Left cardiac atrium (tissue), 4 donors: ENCODE measurements around the gene TELO2. TPM values are rescaled to one million over a fixed set of nuclear protein-coding genes. Genes with fewer than 3 reads are reported as not detected.

Experiments
- ATAC-seq, 2 donors: fragments of 200-7000 bp; cut with Tn5 transposase; one replicate each; pipeline ENCODE4 v1.9.1; 2020; ENCODE audit warnings: mild to moderate bottlenecking in 2 of 2, moderate library complexity in 2 of 2
- DNase-seq: peaks from one replicate; pipeline ENCODE4 v3.0.0-alpha.2; 2020
- intact Hi-C, 2 donors: fragments of 100-400 bp; cut with DNase I; formaldehyde crosslinking; loops; one replicate each; pipeline versions ENCODE4 v1.14.1 to v1.15.1; 2022 to 2023
- total RNA-seq, 2 donors: library from RNA; stranded (reverse); fragmentation: NEBNext Ultra II Directional; extraction: Animal tissue kit (Norgen Biotek cat#: 25700); gene quantifications; one replicate each; pipeline ENCODE4 v1.2.1, GENCODE V29; 2021
- donor health status: DM: no; HTN: yes; CAD: no.
- donor health status: DM: no; HTN: yes; CAD: no; lungs with severe emphysema.
- donor health status: DM: yes; HTN: yes; CAD: no.
- donor health status: Dilated cardiomyopathy.

The TELO2 gene
- total RNA-seq, 2 donors from 2014 or later: 17.9 to 22.2 TPM

- DNase-seq (no peak), ATAC-seq (no peak)
- intact Hi-C loops: loop anchor here in 1 of 2 donors (5.0 kb wide), 1 partner anchor 40 kb away; the partner anchor contains the start of gene TMEM204
Observed at GRCh38 chr16:1492082-1492922, 858 bp upstream of the TELO2 start.

- ATAC-seq (peak; percentile 13 to 17), DNase-seq (no peak)
- intact Hi-C loops: loop anchor here in 1 of 2 donors (5.0 kb wide), 1 partner anchor 39 kb away; the partner anchor contains the start of gene TMEM204
Observed at GRCh38 chr16:1493746-1494094, 560 bp downstream of the TELO2 start.

DNA sequence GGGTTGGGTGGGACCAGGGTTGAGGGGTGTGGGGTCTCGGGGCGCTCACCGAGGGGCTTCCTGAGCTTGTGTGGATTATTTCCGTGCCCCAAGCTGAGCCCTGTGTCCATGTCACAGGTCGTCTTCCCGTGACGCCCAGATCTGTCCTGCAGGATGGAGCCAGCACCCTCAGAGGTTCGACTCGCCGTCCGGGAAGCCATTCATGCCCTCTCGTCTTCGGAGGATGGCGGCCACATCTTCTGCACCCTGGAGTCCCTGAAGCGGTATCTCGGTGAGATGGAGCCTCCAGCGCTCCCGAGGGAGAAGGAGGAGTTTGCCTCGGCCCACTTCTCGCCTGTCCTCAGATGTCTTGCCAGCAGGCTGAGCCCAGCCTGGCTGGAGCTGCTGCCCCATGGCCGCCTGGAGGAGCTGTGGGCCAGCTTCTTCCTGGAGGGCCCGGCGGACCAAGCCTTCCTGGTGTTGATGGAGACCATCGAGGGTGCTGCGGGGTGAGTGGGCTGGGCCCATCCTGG, 1.0 kb downstream of the TELO2 start:
- DNase-seq (peak; percentile 80), ATAC-seq (peak; percentile 60)
- intact Hi-C loops: loop anchor here in 1 of 2 donors (5.0 kb wide), 1 partner anchor 38 kb away; the partner anchor contains the start of gene TMEM204

- ATAC-seq (peak; percentile 55 to 71), DNase-seq (peak; percentile 72)
- intact Hi-C loops: loop anchor here in 1 of 2 donors (5.0 kb wide), 1 partner anchor 38 kb away; the partner anchor contains the start of gene TMEM204
Observed at GRCh38 chr16:1494711-1495110, 1.6 kb downstream of the TELO2 start.

GRCh38 chr16:1495211-1495888, 2.2 kb downstream of the TELO2 start:
- DNase-seq: no peak

GRCh38 chr16:1495889-1496262, 2.7 kb downstream of the TELO2 start:
- intact Hi-C loops: no loop called here
- ATAC-seq (no peak), DNase-seq (no peak)

More at GRCh38 chr16:1495211-1495888, 2.2 kb downstream of the TELO2 start:
- ATAC-seq: no peak
- intact Hi-C loops: no loop called here

DNA sequence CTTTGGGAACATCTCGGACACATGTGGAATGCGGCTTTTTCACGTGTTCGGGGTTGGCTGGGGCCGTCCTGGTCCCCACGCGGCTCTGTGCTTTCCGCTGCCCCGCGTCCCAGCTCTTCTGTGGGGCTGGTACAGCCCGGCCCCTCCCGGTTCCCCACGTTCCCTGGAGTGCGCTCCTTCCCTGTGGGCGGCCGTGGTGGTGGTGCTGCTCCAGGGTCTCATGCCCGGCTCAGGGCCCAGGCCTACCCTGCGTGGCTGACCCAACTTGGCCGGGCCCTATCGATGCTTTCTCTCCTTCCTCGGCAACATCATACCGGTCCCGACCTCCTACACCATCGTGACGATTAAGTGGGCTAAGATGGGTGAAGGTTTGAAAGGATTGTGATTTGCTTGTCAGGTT, 3.3 kb downstream of the TELO2 start:
- ATAC-seq: no peak
- intact Hi-C loops: no loop called here
- DNase-seq: no peak

DNA sequence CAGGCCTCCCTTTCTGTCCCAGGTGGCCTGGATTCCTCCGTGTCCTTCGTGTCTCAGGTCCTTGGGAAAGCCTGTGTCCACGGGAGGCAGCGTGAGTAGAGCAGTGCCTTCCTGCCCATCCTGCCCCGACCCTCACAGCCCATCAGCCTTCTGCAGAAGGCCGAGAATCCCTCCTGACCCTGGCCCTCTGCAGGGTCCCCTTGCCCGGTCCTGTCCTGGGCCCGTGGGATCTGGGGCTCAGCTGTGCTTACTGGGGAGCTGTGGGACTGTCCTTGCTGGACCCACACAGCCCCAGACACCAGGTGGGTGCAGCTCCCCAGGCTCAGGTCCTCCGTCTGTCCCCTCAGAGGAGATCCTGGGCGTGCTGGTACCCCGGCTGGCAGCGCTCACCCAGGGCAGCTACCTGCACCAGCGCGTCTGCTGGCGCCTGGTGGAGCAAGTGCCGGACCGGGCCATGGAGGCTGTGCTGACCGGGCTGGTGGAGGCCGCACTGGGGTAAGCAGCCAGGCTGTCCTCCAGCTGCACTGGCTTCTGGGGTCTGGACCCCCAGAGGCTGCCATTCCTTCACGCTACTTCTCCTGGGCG, 3.9 kb downstream of the TELO2 start:
- no peak for DNase-seq
- intact Hi-C loops: no loop called here
- no peak for ATAC-seq

DNA sequence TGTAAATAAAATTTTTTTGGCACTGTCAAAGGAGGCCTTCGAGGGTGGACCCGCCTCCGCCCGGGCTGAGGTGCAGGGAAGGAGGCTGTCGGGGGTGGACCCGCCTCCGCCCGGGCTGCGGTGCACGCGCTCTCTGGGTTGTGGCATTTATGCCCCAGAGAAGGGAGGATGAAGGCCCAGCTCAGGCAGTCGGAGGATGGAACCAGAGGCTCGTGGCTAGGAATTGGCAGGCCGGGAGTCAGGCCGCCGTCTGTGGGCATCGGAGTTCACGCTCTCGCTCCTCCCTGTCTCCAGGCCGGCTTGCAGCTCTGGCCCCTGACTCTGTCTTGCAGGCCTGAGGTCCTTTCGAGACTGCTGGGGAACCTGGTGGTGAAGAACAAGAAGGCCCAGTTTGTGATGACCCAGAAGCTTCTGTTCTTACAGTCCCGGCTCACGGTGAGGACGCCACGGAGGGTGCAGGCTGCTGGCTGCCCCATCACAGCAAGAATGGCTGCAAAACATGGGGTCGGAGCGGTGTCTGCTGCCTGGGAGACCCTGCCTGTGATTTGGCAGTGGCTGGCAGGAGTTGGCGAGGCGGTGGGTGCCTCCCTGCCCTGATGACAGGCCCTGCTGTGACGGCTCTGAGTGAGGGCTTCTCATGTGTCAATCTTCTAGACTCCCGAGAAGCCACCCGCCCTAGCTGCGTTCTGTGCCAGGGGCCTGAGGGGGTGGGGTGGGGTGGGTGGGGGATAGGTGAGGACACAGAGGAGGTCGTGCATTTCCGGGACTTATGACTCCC, 5.9 kb downstream of the TELO2 start:
- no peak for ATAC-seq
- DNase-seq: no peak
- intact Hi-C loops: no loop called here

DNA sequence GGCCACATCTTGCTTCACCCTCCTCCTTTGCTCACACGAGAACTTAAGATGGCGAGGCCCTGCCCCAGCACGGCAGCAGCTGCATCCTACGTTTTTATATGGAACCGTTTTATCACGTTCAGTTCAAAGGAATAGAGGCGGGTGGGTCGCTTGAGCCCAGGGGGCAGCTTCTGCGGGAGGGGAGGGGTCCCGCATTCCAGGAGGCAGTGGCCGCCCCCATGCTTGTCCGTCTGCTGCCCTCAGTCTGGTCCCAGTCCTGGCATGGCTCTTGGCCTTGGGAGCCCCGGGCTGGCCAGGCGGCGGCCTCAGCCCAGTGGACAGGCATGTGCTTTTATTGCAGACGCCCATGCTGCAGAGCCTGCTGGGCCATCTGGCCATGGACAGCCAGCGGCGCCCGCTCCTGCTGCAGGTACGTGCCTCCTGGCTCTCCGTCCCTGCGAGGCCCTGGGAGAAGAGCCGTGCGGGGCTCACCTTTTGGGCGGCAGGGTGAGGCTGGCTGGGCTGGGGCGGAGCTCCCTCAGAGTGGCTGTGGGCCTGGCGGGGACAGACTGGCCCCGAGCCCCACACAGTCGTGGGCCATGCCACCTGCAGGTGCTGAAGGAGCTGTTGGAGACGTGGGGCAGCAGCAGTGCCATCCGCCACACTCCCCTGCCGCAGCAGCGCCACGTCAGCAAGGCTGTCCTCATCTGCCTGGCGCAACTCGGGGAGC, 6.8 kb downstream of the TELO2 start:
- no peak for ATAC-seq
- intact Hi-C loops: no loop called here
- no peak for DNase-seq

DNA sequence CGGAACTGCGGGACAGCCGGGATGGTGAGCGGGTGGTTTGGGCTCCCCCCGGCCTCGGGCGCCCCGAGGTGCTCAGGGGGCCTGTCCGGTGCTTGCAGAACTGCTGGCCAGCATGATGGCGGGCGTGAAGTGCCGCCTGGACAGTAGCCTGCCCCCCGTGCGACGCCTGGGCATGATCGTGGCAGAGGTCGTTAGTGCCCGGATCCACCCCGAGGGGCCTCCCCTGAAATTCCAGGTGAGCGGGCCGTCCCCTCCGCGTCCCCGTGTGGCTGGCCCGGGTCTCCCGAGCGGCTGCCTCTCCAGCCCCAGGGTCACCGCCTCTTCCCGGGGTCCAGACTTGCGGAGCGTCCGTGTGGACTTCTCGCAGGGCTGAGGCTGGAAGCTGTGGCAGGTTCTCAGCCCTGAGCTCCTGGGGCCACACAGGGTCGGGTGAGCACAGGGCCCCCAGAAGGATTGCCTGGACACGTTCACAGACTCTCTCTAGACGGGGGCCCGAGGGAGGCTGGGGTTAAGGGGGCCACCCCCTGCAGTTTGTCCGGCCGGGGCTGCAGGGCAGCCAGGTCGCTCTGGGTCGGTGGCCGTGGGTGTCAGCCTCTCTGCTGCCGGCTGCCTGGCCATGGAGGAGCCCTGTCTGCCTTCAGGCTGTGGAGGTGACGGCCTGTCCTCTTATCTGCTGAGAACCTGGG, 7.4 kb downstream of the TELO2 start:
- DNase-seq (no peak), ATAC-seq (no peak)
- intact Hi-C loops: no loop called here

DNA sequence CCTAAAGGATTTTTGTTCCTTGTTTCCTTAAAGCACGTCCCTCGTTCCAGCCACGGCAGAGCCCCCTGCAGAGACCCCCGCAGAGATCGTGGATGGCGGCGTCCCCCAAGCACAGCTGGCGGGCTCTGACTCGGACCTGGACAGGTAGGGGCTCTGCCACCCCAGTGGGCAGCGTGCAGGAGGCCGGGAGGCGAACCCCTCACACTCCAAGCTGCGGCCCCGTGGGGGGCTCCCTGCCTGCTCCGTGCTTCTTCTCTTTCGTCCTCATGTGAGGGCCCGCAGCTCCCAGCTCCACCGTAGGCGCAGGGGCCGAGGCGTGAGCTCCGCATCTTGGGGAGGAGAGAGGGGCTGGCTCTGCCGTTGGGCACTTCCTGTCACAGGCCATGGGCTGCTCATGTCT, 8.5 kb downstream of the TELO2 start:
- intact Hi-C loops: no loop called here
- DNase-seq (no peak), ATAC-seq (no peak)

DNA sequence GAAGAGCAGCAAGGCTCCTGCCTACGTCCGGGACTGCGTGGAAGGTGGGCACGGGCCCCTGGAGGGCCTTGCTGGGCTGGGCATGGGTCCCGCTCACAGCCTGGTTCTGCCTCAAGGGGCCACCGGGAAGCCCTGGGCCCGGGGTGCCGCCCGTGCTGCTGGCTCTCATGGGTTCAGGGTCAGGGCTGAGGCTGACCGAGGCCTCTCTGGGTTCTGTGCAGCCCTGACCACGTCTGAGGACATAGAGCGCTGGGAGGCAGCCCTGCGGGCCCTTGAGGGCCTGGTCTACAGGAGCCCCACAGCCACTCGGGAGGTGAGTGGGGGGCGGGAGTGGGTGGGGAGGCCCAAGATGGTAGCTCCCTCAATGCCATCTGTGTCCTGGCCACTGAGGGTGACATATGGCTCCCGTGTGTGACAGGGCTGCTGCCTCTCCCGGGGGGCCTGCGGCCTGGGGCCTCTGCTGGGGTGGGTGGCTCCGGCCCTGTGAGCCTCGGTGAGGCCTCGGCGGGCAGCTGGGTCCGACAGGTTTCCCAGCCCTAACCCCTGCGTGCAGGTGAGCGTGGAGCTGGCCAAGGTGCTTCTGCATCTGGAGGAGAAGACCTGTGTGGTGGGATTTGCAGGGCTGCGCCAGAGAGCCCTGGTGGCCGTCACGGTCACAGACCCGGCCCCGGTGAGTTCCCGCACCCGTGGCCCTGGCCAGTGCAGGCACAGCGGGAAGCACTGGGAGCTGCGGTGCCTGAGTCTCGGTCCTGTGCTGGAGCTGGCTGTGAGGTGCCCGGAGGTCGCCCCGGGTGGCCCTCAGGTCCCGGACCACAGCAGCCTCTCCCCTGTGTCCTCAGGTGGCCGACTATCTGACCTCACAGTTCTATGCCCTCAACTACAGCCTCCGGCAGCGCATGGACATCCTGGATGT, 9.2 kb downstream of the TELO2 start:
- DNase-seq (no peak), ATAC-seq (no peak)
- intact Hi-C loops: no loop called here

DNA sequence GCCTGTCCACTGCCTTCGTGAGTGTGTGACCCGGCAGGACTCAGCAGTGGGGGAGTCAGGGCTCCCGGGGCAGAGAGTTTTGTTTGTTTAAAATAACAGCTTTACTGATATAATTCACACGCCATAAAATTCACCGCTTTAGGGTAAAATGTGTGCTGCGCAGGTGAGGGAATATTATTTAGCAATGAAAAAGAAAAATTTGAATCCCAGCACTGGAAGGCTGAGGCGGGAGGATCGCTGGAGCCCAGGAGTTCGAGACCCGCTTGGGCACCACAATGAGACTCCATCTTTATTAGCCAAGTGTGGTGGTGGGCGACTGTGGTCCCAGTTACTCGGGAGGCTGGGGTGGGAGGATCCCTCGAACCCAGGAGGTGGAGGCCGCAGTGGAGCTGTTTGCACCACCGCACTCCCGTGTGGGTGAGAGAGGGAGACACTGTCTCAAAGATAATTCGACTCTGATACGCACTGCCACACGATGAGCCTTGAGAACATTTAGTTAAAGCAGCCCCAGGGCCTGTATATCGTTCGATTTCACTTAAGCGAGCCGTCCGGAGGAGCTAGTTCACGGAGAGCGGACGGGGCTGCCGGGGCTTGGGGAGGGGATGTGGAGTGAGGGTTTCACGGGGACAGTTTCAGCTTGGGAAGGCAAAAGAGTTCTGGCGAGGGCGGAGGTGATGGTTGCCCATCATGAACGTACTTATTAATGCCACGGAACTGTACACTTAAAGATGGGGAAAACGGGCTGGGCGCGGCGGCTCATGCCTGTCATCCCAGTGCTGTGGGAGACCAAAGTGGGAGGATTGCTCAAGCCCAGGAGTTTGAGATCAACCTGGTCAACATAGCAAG, 10.2 kb downstream of the TELO2 start:
- DNase-seq (no peak), ATAC-seq (no peak)
- intact Hi-C loops: no loop called here

DNA sequence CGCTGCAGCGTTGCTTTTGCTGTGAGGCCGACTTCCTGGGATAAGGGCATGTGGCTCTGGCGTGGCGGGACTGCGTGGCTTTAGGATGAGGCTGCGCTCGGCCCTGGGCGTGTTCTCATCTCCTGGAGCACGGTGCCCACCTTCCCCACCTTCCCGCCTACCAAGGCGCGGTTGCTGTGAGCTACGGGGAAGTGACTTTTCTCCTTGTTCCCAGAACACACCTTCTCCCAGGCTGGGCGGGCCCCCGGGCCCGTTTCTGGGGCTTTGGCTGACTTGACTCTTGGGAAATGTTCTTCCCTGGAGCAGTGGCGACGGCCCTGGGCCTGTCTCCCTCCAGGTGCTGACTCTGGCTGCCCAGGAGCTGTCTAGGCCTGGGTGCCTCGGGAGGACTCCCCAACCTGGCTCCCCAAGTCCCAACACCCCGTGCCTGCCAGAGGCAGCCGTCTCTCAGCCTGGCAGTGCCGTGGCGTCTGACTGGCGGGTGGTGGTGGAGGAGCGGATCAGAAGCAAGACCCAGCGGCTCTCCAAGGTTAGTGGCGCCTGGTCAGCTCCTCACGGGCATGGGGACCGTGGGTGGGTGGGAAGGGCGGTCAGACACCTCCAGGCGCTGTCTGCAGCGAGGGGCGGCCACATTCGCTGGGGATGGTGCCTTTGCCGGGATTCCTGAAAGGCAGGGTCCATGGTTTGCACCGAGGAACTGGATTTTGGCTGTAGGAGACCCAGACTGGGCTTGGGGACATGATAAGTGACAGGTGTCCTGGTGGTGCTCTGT, 12.1 kb downstream of the TELO2 start:
- peak; percentile 11 for DNase-seq
- no peak for ATAC-seq
- intact Hi-C loops: no loop called here
